Measurements from ENCODE around the gene LPCAT3. TPM values are rescaled to one million over a fixed set of nuclear protein-coding genes. Genes with fewer than 3 reads are reported as not detected.

Gene LPCAT3
- total and polyA plus RNA-seq, 2 experiments from 2014 or later: 11.8 to 19.7 TPM

DNA sequence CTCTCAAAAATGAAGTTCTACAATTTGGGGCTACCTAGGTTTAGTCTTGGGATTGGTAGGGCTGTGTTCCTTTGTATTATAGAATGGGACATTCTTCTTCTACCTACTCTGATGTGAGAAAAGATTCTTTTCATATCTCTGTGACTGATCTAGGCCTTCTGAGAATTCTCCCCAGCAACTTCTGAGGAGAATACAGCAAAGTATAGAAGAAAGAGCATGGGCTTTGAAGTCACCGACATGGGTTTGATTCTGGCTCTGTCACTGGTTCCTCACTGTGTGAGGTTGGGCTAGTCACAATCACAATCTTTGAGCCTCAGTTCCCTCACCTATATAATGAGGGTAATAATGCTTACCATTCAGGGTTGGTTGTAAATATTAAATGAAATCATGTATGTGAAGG lies 85.5 kb downstream of the LPCAT3 start:
- TF ChIP-seq EZH2 (IDR thresholded peaks at IDR 0.05; ENCODE audit: insufficient read depth, poor library complexity, severe bottlenecking) (no peak), EZH2phosphoT487 (IDR thresholded peaks at IDR 0.05; ENCODE audit: insufficient read depth, low read depth) (no peak)
- Histone ChIP-seq H2AFZ (no peak overlapping the region), H3K27ac (0 out of 2 replicates have a peak overlapping the region, but pooled peaks have one; percentile 30), H3K27me3 (replicated peaks; ENCODE audit: insufficient read depth) (no peaks in the 10 kb centered on the region), H3K9me2 (ENCODE audit: insufficient read depth) (no peaks in the 10 kb centered on the region), H3K36me3 (ENCODE audit: low read depth) (peaks cover 14% of the 10 kb centered on the region; the same call in 1 of the 2 replicates), H3K4me3 (no peak overlapping the region), H3K9me3 (ENCODE audit: low read depth) (no peaks in the 10 kb centered on the region), H4K20me1 (ENCODE audit: insufficient read depth) (peaks cover 14% of the 10 kb centered on the region; the same call in 1 of the 2 replicates), H3K4me1 (ENCODE audit: insufficient read depth) (peaks cover 26% of the 10 kb centered on the region), H3K4me2 (ENCODE audit: unreplicated experiment) (no peak overlapping the region), H3K9ac (peak overlapping the region; percentile 17), H3F3A (ENCODE audit: insufficient read depth) (peaks cover 46% of the 10 kb centered on the region), H3K79me2 (ENCODE audit: insufficient read depth) (peaks cover 86% of the 10 kb centered on the region)
- DNase-seq: no peak
- 14 to 17% methylated on average over 1 of the region's 1 CpG for WGBS, 2 experiments (ENCODE audit: low coverage in 1 of 2, low lambda C conversion rate in 2 of 2, missing lambda C conversion rate in 2 of 2)
- in situ Hi-C loops (cut with MboI): no loop called here

DNA sequence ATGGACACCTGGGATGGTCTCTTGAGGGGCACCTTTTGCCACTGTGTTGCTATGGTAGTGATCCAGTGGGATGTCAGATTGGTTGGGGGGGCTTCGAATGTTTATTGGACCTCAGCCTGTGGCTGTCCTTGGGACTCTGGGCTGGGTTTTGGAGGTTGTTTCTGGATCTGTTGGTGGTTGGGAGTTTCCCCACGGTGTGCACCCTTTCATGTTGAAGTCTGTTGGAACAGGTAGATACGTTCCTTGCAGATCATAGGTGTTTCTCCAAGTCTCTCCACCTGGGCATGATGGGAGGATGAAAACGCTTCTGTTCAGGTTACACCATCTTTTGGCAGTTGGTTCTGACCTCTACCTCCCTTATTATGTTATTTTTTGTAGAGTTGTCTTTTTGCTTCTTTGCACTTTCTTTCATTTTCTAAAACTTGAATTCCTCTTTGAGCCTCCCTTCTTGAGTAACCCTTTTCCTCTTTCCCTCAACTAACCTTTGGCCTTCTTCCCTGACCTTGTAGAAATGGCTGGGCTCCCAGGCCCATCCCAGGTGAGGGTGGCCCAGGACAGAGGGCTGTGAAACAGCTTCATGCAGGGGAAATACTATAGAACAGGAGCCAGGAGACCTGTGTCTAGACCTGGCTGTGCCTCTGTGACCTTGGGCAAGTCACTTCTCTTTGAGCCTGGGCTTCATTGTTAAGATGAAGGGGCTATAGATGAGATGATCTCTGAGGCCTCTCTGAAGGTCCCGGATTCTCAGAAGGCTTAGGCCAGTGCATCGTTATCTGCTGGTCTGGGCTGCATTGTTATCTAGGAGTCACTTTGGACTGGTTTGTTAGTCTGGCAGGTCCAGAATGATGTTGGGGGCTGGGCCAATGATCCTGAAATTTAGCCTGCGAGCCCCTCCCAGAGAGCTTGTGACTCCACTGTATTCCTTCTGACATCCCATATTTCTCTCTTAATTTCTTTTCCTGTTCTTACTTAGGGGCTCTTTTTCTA lies 88.5 kb downstream of the LPCAT3 start:
- no peak for DNase-seq
- peaks cover 47% of the 10 kb centered on the region for H3K4me1 ChIP-seq (ENCODE audit: insufficient read depth)
- H3K36me3 ChIP-seq (ENCODE audit: low read depth): 0 out of 2 replicates have a peak, but pooled peaks cover 9% of the 10 kb centered on the region
- peak overlapping the region; percentile 96 for H3K9ac ChIP-seq
- no peak overlapping the region for H2AFZ ChIP-seq
- H4K20me1 ChIP-seq (ENCODE audit: insufficient read depth): peaks cover 14% of the 10 kb centered on the region; the same call in 1 of the 2 replicates
- no peaks in the 10 kb centered on the region for H3K27me3 ChIP-seq (replicated peaks; ENCODE audit: insufficient read depth)
- H3K27ac ChIP-seq: no peak overlapping the region
- H3K79me2 ChIP-seq (ENCODE audit: insufficient read depth): peaks cover 77% of the 10 kb centered on the region
- no peaks in the 10 kb centered on the region for H3K9me2 ChIP-seq (ENCODE audit: insufficient read depth)
- peak overlapping the region; percentile 99 for H3K4me3 ChIP-seq
- H3K9me3 ChIP-seq (ENCODE audit: low read depth): no peaks in the 10 kb centered on the region
- no peak for TF ChIP-seq EZH2phosphoT487 (IDR thresholded peaks at IDR 0.05; ENCODE audit: insufficient read depth, low read depth)
- TF ChIP-seq EZH2 (IDR thresholded peaks at IDR 0.05; ENCODE audit: insufficient read depth, poor library complexity, severe bottlenecking): no peak
- H3K4me2 ChIP-seq (ENCODE audit: unreplicated experiment): peak overlapping the region; percentile 95
- in situ Hi-C loops (cut with MboI): no loop called here
- 44 to 54% methylated on average over 7 of the region's 7 CpGs for WGBS, 2 experiments (ENCODE audit: low coverage in 1 of 2, low lambda C conversion rate in 2 of 2, missing lambda C conversion rate in 2 of 2)
- H3F3A ChIP-seq (ENCODE audit: insufficient read depth): peaks cover 58% of the 10 kb centered on the region

DNA sequence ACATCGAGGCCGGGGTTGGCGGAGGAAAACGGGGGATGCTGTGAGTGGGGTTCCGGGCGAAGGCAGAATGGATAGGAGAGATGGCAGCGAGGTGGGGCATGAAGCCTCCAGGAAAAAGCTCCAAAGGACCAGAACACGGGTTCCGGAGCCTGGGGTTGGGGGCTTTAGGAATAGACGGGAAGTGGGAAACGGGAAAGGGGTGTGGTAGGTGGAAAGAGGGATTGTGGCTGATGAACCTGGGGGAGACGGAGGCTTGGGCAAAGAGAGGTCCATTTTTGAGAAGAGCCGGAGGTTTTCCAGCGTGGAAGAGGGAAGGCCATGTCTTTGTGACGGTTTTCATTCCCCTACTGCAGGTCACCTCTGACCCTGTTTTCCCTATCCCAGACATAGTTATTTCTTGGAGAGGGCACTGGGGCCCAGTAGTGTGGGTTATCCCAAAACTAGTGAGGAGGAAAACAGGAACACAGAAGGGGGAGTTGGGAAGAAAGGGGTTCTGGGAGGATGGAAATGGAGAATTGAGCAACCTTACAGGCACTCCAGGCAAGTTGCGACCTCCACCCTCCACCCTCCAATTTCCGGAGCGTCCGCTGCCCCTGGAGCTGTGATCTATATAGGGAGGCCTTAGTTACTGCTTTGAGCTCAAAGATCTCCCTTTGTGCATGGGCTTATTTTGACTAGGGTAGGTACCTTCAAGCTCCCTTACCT lies 89.4 kb downstream of the LPCAT3 start:
- Histone ChIP-seq H4K20me1 (ENCODE audit: insufficient read depth) (peaks cover 14% of the 10 kb centered on the region; the same call in 1 of the 2 replicates), H2AFZ (0 out of 2 replicates have a peak overlapping the region, but pooled peaks have one; percentile 34)
- WGBS, 2 experiments (ENCODE audit: low coverage in 1 of 2, low lambda C conversion rate in 2 of 2, missing lambda C conversion rate in 2 of 2): 1% methylated on average over 18 to 19 of the region's 19 CpGs

More for the DNA sequence above, 89.4 kb downstream of the LPCAT3 start:
- TF ChIP-seq EZH2 (IDR thresholded peaks at IDR 0.05; ENCODE audit: insufficient read depth, poor library complexity, severe bottlenecking): no peak
- TF ChIP-seq EZH2phosphoT487 (IDR thresholded peaks at IDR 0.05; ENCODE audit: insufficient read depth, low read depth): no peak
- in situ Hi-C loops (cut with MboI): no loop called here
- Histone ChIP-seq H3F3A (ENCODE audit: insufficient read depth) (peaks cover 57% of the 10 kb centered on the region), H3K4me2 (ENCODE audit: unreplicated experiment) (peak overlapping the region; percentile 95), H3K36me3 (ENCODE audit: low read depth) (0 out of 2 replicates have a peak, but pooled peaks cover 6% of the 10 kb centered on the region), H3K27me3 (replicated peaks; ENCODE audit: insufficient read depth) (no peaks in the 10 kb centered on the region), H3K9me3 (ENCODE audit: low read depth) (no peaks in the 10 kb centered on the region), H3K9ac (peak overlapping the region; percentile 96), H3K4me1 (ENCODE audit: insufficient read depth) (peaks cover 48% of the 10 kb centered on the region), H3K9me2 (ENCODE audit: insufficient read depth) (no peaks in the 10 kb centered on the region), H3K4me3 (peak overlapping the region; percentile 99), H3K79me2 (ENCODE audit: insufficient read depth) (peaks cover 68% of the 10 kb centered on the region), H3K27ac (peak overlapping the region; percentile 56)
- peak; percentile 45 for DNase-seq
